Activated CD4-positive, alpha-beta memory T cell treated with anti-CD3 and anti-CD28 coated beads, Interleukin-2, amount 10 ng/mL, durations not matched to agents 7 days and 5 days (primary cell): ENCODE measurements around the gene SNW1. TPM values are rescaled to one million over a fixed set of nuclear protein-coding genes. Genes with fewer than 3 reads are reported as not detected.

Experiments used
- CTCF ChIA-PET: fragments of 350-600 bp; sonication (Branson Sonifier 250); formaldehyde crosslinking; loops from one replicate; lab custom pipeline; 2021; ENCODE audit warnings: antibody characterized with exemption, inconsistent platforms; lab: Charles Lee
- POLR2A ChIA-PET: fragments of 350-600 bp; sonication (Branson Sonifier 250); formaldehyde crosslinking; loops from one replicate; lab custom pipeline; 2021; ENCODE audit warnings: antibody characterized with exemption; lab: Charles Lee
- DNase-seq: peaks from one replicate; pipeline ENCODE4 v3.0.0-alpha.2; 2020
- H3K27ac Mint-ChIP-seq: one replicate; pipeline ENCODE4 v1.8.0; 2021; ENCODE audit warnings: mild to moderate bottlenecking, mixed read lengths
- H3K27me3 Mint-ChIP-seq: one replicate; pipeline ENCODE4 v1.8.0; 2021; ENCODE audit warnings: mixed read lengths
- H3K36me3 Mint-ChIP-seq: one replicate; pipeline ENCODE4 v1.8.0; 2021; ENCODE audit warnings: low read depth, mixed read lengths
- H3K4me1 Mint-ChIP-seq: one replicate; pipeline ENCODE4 v1.8.0; 2021; ENCODE audit warnings: mixed read lengths
- H3K4me3 Mint-ChIP-seq: one replicate; pipeline ENCODE4 v1.8.0; 2021; ENCODE audit warnings: mild to moderate bottlenecking, mixed read lengths
- H3K9me3 Mint-ChIP-seq: one replicate; pipeline ENCODE4 v1.8.0; 2021; ENCODE audit warnings: mixed read lengths
- total RNA-seq, 2 experiments: library from RNA; stranded (reverse); gene quantifications; one replicate each; pipeline ENCODE4 v1.2.3, GENCODE V29; 2021

Gene SNW1
- total RNA-seq, 2 experiments from 2014 or later = 117 to 120 TPM

GRCh38 chr14:77691259-77691658 lies 69.7 kb downstream of the SNW1 start:
- DNase-seq = no peak
- H3K4me3 Mint-ChIP-seq = no peak overlapping the region
- H3K9me3 Mint-ChIP-seq = no peaks in the 10 kb centered on the region
- CTCF ChIA-PET = no interaction called here
- H3K27ac Mint-ChIP-seq = no peak overlapping the region
- H3K36me3 Mint-ChIP-seq = peaks cover 33% of the 10 kb centered on the region
- H3K27me3 Mint-ChIP-seq = no peaks in the 10 kb centered on the region
- H3K4me1 Mint-ChIP-seq = no peaks in the 10 kb centered on the region
- POLR2A ChIA-PET = no interaction called here

DNA sequence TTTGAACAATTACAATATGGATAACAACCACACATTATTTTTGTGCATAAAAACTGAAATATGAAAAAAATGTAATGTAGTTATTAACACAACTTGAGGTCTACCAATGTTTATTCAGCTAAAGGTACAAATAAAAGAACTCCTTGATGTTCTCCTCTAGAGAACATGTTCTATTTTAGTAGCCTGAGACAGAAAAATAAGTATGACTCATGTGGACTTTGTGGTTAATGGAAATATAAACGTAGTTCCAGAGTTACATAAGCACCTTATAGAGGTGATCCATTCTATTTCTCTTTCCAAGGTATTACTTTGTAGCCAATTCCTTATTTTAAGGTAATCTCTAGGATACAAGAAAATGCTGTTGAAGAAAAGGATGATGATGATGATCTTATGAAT lies 78.8 kb downstream of the SNW1 start:
- DNase-seq = no peak
- CTCF ChIA-PET = no interaction called here
- Mint-ChIP-seq H3K27me3 (no peaks in the 10 kb centered on the region), H3K4me1 (peaks cover 6% of the 10 kb centered on the region), H3K27ac (no peak overlapping the region), H3K36me3 (peaks cover 18% of the 10 kb centered on the region), H3K9me3 (no peaks in the 10 kb centered on the region), H3K4me3 (no peak overlapping the region)
- POLR2A ChIA-PET = no interaction called here

- Mint-ChIP-seq H3K36me3 (peaks cover 15% of the 10 kb centered on the region), H3K4me1 (peaks cover 6% of the 10 kb centered on the region), H3K4me3 (no peak overlapping the region), H3K27ac (no peak overlapping the region), H3K9me3 (no peaks in the 10 kb centered on the region), H3K27me3 (no peaks in the 10 kb centered on the region)
- POLR2A ChIA-PET = interaction anchor here (1.4 kb wide), 1 partner anchor 27 kb away, joined by 3 read pairs; no protein-coding TSS in a partner anchor
- CTCF ChIA-PET = no interaction called here
- no peak for DNase-seq
Measured at GRCh38 chr14:77681196-77682157, 79.5 kb downstream of the SNW1 start.

DNA sequence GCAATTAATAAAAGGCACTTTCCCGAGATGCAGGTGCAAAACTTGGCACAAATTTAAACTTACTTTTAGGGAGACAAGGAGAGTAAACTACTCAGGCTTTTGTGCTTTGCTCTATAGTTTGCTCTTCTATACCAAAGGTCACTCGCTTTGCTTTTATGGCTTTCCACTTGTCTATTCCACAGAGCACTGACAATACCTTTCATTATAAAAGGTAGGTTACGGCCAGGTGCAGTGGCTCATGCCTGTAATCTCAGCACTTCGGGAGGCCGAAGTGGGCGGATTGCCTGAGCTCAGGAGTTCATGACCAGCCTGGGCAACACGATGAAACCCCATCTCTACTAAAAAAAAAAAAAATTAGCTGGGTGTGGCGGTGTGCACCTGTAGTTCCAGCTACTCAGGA lies 86.0 kb downstream of the SNW1 start:
- Mint-ChIP-seq H3K27ac (no peak overlapping the region), H3K36me3 (peaks cover 39% of the 10 kb centered on the region), H3K4me3 (no peak overlapping the region), H3K27me3 (no peaks in the 10 kb centered on the region), H3K9me3 (no peaks in the 10 kb centered on the region), H3K4me1 (no peaks in the 10 kb centered on the region)
- ChIA-PET POLR2A (no interaction called here), CTCF (no interaction called here)
- no peak for DNase-seq

DNA sequence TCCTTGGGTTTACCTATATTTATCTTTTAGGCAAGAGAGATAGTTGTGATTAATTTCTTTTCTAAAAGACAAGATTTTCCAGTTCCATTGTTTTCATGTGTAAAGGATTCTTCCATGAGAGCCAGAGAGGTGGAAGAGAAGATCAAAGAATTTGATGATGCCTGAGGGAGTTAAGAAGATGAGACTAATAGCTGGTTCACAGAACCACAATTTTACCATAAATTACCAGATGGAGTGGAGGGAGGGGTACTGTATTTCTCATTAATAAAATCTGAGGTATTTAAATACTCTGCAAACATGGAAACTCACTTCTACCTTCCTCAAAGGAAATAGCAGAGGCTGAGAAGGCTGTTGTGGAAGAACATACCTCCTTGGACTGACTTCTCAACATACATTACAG lies 87.8 kb downstream of the SNW1 start:
- Mint-ChIP-seq H3K27ac (no peak overlapping the region), H3K27me3 (no peaks in the 10 kb centered on the region), H3K9me3 (no peaks in the 10 kb centered on the region), H3K4me1 (no peaks in the 10 kb centered on the region), H3K4me3 (no peak overlapping the region), H3K36me3 (peaks cover 29% of the 10 kb centered on the region)
- POLR2A ChIA-PET = no interaction called here
- no peak for DNase-seq
- CTCF ChIA-PET = no interaction called here

Other genes with a start within 250 kb of the SNW1 start
- gene SPTLC2, start 144.5 kb downstream of the SNW1 start, total RNA-seq = 10 to 100 TPM; 40.6 to 43.2 TPM
- gene ALKBH1, start 53.1 kb downstream of the SNW1 start, total RNA-seq = 10 to 100 TPM; 12.5 to 12.8 TPM
- 10 to 100 TPM; 56.4 to 76.7 TPM for gene SLIRP, start 53.1 kb downstream of the SNW1 start, total RNA-seq
- gene ADCK1, start 39.0 kb upstream of the SNW1 start, total RNA-seq = 1 to 10 TPM; 2.2 to 2.8 TPM